ENCODE results near the gene PIK3IP1. TPM values are rescaled to one million over a fixed set of nuclear protein-coding genes. Genes with fewer than 3 reads are reported as not detected.

PIK3IP1 gene
- total and polyA plus RNA-seq, 8 donors, result 3.5 to 53.0 (median 8.1) TPM

GRCh38 chr22:31279327-31279669 is 13.0 kb downstream of the PIK3IP1 start:
- Histone ChIP-seq H3K9me3 (no peaks in the 10 kb centered on the region), H3K4me3 (no peak overlapping the region), H3K27me3 (no peaks in the 10 kb centered on the region), H3K4me1 (peaks cover 11 to 76% (median 46%) of the 10 kb centered on the region in 4 donors), H3K27ac (peak overlapping the region; percentile 43 to 80 (median 74)), H3K36me3 (peaks cover 67 to 97% (median 94%) of the 10 kb centered on the region in 4 donors)
- TF ChIP-seq CTCF (IDR thresholded peaks at IDR 0.05), result no peak
- TF ChIP-seq EP300 (IDR thresholded peaks at IDR 0.05), result no peak
- TF ChIP-seq POLR2A (IDR thresholded peaks at IDR 0.05), result no peak
- TF ChIP-seq POLR2AphosphoS5 (IDR thresholded peaks at IDR 0.05), result no peak
- intact Hi-C loops (cut with DNase I; ENCODE audit: low total_unique reads), result no loop called here
- no peak for DNase-seq

GRCh38 chr22:31278626-31279326 is 13.5 kb downstream of the PIK3IP1 start:
- H3K27me3 ChIP-seq, result no peaks in the 10 kb centered on the region
- H3K27ac ChIP-seq, result peak overlapping the region; percentile 43 to 80 (median 74)
- WGBS, 5 donors, result 49 to 66% (median 56%) methylated on average over 6 of the region's 6 CpGs
- H3K9me3 ChIP-seq, result no peaks in the 10 kb centered on the region
- intact Hi-C loops (cut with DNase I; ENCODE audit: low total_unique reads), result no loop called here
- H3K4me1 ChIP-seq, result peaks cover 10 to 73% (median 47%) of the 10 kb centered on the region in 4 donors
- TF ChIP-seq EP300 (IDR thresholded peaks at IDR 0.05) (no peak), CTCF (IDR thresholded peaks at IDR 0.05) (no peak), POLR2AphosphoS5 (IDR thresholded peaks at IDR 0.05) (peak in 1 of 3 donors; percentile 32), POLR2A (IDR thresholded peaks at IDR 0.05) (no peak)
- no peak overlapping the region for H3K4me3 ChIP-seq
- peaks cover 68 to 97% (median 94%) of the 10 kb centered on the region in 4 donors for H3K36me3 ChIP-seq
- peak; percentile 51 to 77 for DNase-seq

GRCh38 chr22:31278151-31278621 is 14.1 kb downstream of the PIK3IP1 start:
- WGBS, 5 donors, result 56 to 72% (median 67%) methylated on average over 9 of the region's 9 CpGs
- no peaks in the 10 kb centered on the region for H3K27me3 ChIP-seq
- H3K4me1 ChIP-seq, result peaks cover 15 to 67% (median 52%) of the 10 kb centered on the region in 4 donors
- DNase-seq, result no peak
- TF ChIP-seq POLR2A (IDR thresholded peaks at IDR 0.05) (no peak), POLR2AphosphoS5 (IDR thresholded peaks at IDR 0.05) (no peak), EP300 (IDR thresholded peaks at IDR 0.05) (no peak), CTCF (IDR thresholded peaks at IDR 0.05) (no peak)
- H3K27ac ChIP-seq, result peak overlapping the region; percentile 43 to 80 (median 74)
- intact Hi-C loops (cut with DNase I; ENCODE audit: low total_unique reads), result no loop called here
- H3K4me3 ChIP-seq, result no peak overlapping the region
- H3K9me3 ChIP-seq, result no peaks in the 10 kb centered on the region
- peaks cover 68 to 97% (median 94%) of the 10 kb centered on the region in 4 donors for H3K36me3 ChIP-seq

- intact Hi-C loops (cut with DNase I; ENCODE audit: low total_unique reads), result no loop called here
- no peak overlapping the region for H3K4me3 ChIP-seq
- H3K4me1 ChIP-seq, result peaks cover 18 to 67% (median 54%) of the 10 kb centered on the region in 4 donors
- peaks cover 67 to 97% (median 94%) of the 10 kb centered on the region in 4 donors for H3K36me3 ChIP-seq
- 38 to 51% (median 44%) methylated on average over 5 of the region's 5 CpGs for WGBS, 5 donors
- no peaks in the 10 kb centered on the region for H3K27me3 ChIP-seq
- no peak for DNase-seq
- H3K27ac ChIP-seq, result peak overlapping the region; percentile 49 to 80 (median 74)
- no peaks in the 10 kb centered on the region for H3K9me3 ChIP-seq
- no peak for TF ChIP-seq CTCF (IDR thresholded peaks at IDR 0.05)
- TF ChIP-seq EP300 (IDR thresholded peaks at IDR 0.05), result no peak
- TF ChIP-seq POLR2A (IDR thresholded peaks at IDR 0.05), result no peak
- TF ChIP-seq POLR2AphosphoS5 (IDR thresholded peaks at IDR 0.05), result no peak
These were observed 14.5 kb downstream of the PIK3IP1 start for GRCh38 chr22:31277741-31278140.
